B cell (primary cell): ENCODE results near the gene STXBP2. TPM values are rescaled to one million over a fixed set of nuclear protein-coding genes. Genes with fewer than 3 reads are reported as not detected.

Source experiments
- ATAC-seq: fragments of 200-7000 bp; cut with Tn5 transposase; one replicate; pipeline ENCODE4 v1.10.0; 2021; ENCODE audit warnings: low read depth, mild to moderate bottlenecking, moderate number of reproducible peaks, moderate library complexity
- CTCF ChIA-PET: fragments of 350-600 bp; sonication (Branson Sonifier 250); formaldehyde crosslinking; loops from one replicate; lab custom pipeline; 2021; ENCODE audit warnings: antibody characterized with exemption, inconsistent platforms; lab: Charles Lee
- POLR2A ChIA-PET: fragments of 350-600 bp; sonication (Branson Sonifier 250); formaldehyde crosslinking; loops from one replicate; lab custom pipeline; 2021; ENCODE audit warnings: antibody characterized with exemption; lab: Charles Lee
- DNase-seq: peaks from one replicate; pipeline ENCODE4 v3.0.0; 2013
- H2AFZ ChIP-seq: 2 replicates; pipeline ENCODE4 v1.6.1; 2012; ENCODE audit warnings: mild to moderate bottlenecking, low read depth, low read length; ENCODE audit not compliant: insufficient read depth, poor library complexity, severe bottlenecking
- H3K27ac ChIP-seq, 2 donors: 1 replicate in 1 of 2; 2 replicates in 1 of 2; pipeline ENCODE4 v1.5.1; 2012 to 2013; ENCODE audit warnings: low read length in 2 of 2, mild to moderate bottlenecking in 2 of 2, moderate library complexity in 1 of 2
- H3K27me3 ChIP-seq, 4 experiments: fragments of 200-600 bp in 1 of 4; sonication (generic) in 1 of 4; replicated peaks in 1 of 4; 1 replicate in 2 of 4; 2 replicates in 2 of 4; pipeline versions ENCODE4 v1.6.1 to v1.7.0; 2013 to 2016; ENCODE audit warnings: low read length in 3 of 4, mild to moderate bottlenecking in 2 of 4, mixed read lengths in 1 of 4, moderate library complexity in 1 of 4; ENCODE audit not compliant: insufficient read depth in 4 of 4, control insufficient read depth in 3 of 4; ENCODE audit errors: control extremely low read depth in 1 of 4
- H3K36me3 ChIP-seq, 2 experiments: replicated peaks in 1 of 2; 1 replicate in 1 of 2; 2 replicates in 1 of 2; pipeline versions ENCODE4 v1.6.1 to v1.7.1; 2013; ENCODE audit warnings: low read length in 1 of 2; ENCODE audit not compliant: insufficient read depth in 2 of 2, control insufficient read depth in 1 of 2; ENCODE audit errors: control extremely low read depth in 1 of 2, extremely low read depth in 1 of 2
- H3K4me1 ChIP-seq, 2 donors: fragments of 200-600 bp in 1 of 2; sonication (generic) in 1 of 2; 1 replicate in 1 of 2; 2 replicates in 1 of 2; pipeline versions ENCODE4 v1.5.1 to v1.6.1; 2013 to 2017; ENCODE audit warnings: low read length in 2 of 2; ENCODE audit not compliant: control insufficient read depth in 2 of 2, insufficient read depth in 2 of 2
- H3K4me2 ChIP-seq: replicated peaks from 2 replicates; pipeline ENCODE3; 2012; ENCODE audit warnings: mild to moderate bottlenecking, low read depth, low read length; ENCODE audit not compliant: poor library complexity, severe bottlenecking
- H3K4me3 ChIP-seq, 5 experiments: fragments of 200-600 bp in 1 of 5; sonication (generic) in 1 of 5; 1 replicate in 3 of 5; 2 replicates in 2 of 5; pipeline versions ENCODE4 v1.5.1 to v1.7.0; 2011 to 2016; ENCODE audit warnings: low read length in 4 of 5, mild to moderate bottlenecking in 4 of 5, low read depth in 2 of 5, control low read depth in 1 of 5, moderate library complexity in 1 of 5; ENCODE audit not compliant: insufficient read depth in 1 of 5; ENCODE audit errors: control extremely low read depth in 1 of 5, extremely low read depth in 1 of 5
- H3K79me2 ChIP-seq: fragments of 200-600 bp; sonication (generic); one replicate; pipeline ENCODE4 v1.6.0; 2016; ENCODE audit warnings: low read length; ENCODE audit not compliant: control insufficient read depth, insufficient read depth
- H3K9ac ChIP-seq: fragments of 200-600 bp; sonication (generic); 2 replicates; pipeline ENCODE4 v1.6.1; 2017; ENCODE audit warnings: mild to moderate bottlenecking, low read length, moderate library complexity
- H3K9me3 ChIP-seq, 3 donors: one replicate each; pipeline versions ENCODE4 v1.6.1 to v1.7.1; 2013; ENCODE audit warnings: low read length in 2 of 3; ENCODE audit not compliant: control insufficient read depth in 2 of 3, insufficient read depth in 1 of 3; ENCODE audit errors: control extremely low read depth in 1 of 3
- H4K20me1 ChIP-seq: 2 replicates; pipeline ENCODE4 v1.6.0; 2012; ENCODE audit warnings: mild to moderate bottlenecking, low read length; ENCODE audit not compliant: insufficient read depth, control insufficient read depth, poor library complexity, severe bottlenecking
- H3K27ac Mint-ChIP-seq: one replicate; pipeline ENCODE4 v1.8.0; 2021; ENCODE audit warnings: mixed read lengths
- H3K27me3 Mint-ChIP-seq: one replicate; pipeline ENCODE4 v1.8.0; 2021; ENCODE audit warnings: mixed read lengths
- H3K4me1 Mint-ChIP-seq: one replicate; pipeline ENCODE4 v1.8.0; 2021; ENCODE audit warnings: mixed read lengths
- H3K4me3 Mint-ChIP-seq: one replicate; pipeline ENCODE4 v1.8.0; 2021; ENCODE audit warnings: mixed read lengths
- H3K9me3 Mint-ChIP-seq: one replicate; pipeline ENCODE4 v1.8.0; 2022; ENCODE audit warnings: mixed read lengths; ENCODE audit not compliant: insufficient read depth
- EZH2 ChIP-seq: IDR thresholded peaks from 2 replicates; pipeline ENCODE4 v1.6.1; 2012; ENCODE audit warnings: borderline replicate concordance, low read depth, mild to moderate bottlenecking, moderate library complexity, low read length; ENCODE audit not compliant: insufficient read depth, poor library complexity, severe bottlenecking
- WGBS: methylation state at CpG from one replicate; pipeline ENCODE4 v1.1.5; 2013; ENCODE audit warnings: missing lambda C conversion rate; ENCODE audit not compliant: insufficient coverage; 5-methylcytosine and 5-hydroxymethylcytosine counted together
- intact Hi-C: fragments of 100-400 bp; cut with micrococcal nuclease; formaldehyde crosslinking; loops from one replicate; pipeline ENCODE4 v1.10.0; 2022
- polyA plus RNA-seq: library from polyadenylated mRNA; depleted of rRNA; stranded (reverse); fragments of >200 nt; gene quantifications from 2 replicates; pipeline ENCODE4 v1.2.3, GENCODE V29; 2012
- total RNA-seq, 2 donors: library from RNA; stranded (reverse); fragments of 120-200 nt in 1 of 2; gene quantifications; 1 replicate in 1 of 2; 2 replicates in 1 of 2; pipeline versions ENCODE4 v1.2.3 to v1.2.4, GENCODE V29; 2013 to 2022
- TF ChIP-seq, protein P1 (sequence below): fragments of 200-600 bp; IDR thresholded peaks from one replicate; pipeline ENCODE4 v1.8.0; 2022; ENCODE audit warnings: antibody characterized with exemption, mild to moderate bottlenecking

The STXBP2 gene
- total and polyA plus RNA-seq, 2 donors (not counting 1 experiment from before 2014, with no cell fraction given): 222 to 226 TPM

DNA sequence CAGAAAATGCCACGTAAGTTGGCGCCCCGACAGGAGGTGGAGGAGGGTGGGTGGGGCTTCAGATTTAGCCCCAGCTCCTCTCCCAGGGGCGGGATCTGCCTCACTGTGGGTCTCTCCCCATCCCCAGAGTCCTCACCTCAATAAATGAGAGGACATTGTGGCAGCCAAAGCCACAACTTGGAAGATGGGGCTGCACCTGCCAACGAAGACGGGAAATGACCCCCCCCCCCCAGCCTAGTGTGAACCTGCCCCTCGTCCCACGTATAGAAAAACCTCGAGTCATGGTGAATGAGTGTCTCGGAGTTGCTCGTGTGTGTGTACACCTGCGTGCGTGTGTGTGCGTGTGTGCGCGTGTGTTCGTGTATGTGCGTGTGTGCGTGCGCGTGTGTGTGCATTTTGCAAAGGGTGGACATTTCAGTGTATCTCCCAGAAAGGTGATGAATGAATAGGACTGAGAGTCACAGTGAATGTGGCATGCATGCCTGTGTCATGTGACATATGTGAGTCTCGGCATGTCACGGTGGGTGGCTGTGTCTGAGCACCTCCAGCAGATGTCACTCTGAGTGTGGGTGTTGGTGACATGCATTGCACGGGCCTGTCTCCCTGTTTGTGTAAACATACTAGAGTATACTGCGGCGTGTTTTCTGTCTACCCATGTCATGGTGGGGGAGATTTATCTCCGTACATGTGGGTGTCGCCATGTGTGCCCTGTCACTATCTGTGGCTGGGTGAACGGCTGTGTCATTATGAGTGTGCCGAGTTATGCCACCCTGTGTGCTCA is 42.3 kb downstream of the STXBP2 start:
- 37% methylated on average over 26 of the region's 30 CpGs for WGBS
- Mint-ChIP-seq H3K27me3 (peaks cover 17% of the 10 kb centered on the region), H3K9me3 (no peaks in the 10 kb centered on the region), H3K4me1 (peaks cover 58% of the 10 kb centered on the region), H3K4me3 (peak overlapping the region; percentile 87), H3K27ac (peak overlapping the region; percentile 80)
- ATAC-seq (peak; percentile 69), DNase-seq (peak; percentile 91)
- Histone ChIP-seq H3K27ac (no peak overlapping the region), H3K4me2 (peak overlapping the region; percentile 94), H3K9me3 (peaks cover 0 to 12% (median 0%) of the 10 kb centered on the region in 3 donors), H3K4me1 (peaks cover 39 to 49% of the 10 kb centered on the region in 2 donors), H4K20me1 (peaks cover 26% of the 10 kb centered on the region), H3K27me3 (peaks cover 0 to 23% (median 3%) of the 10 kb centered on the region in 4 experiments), H3K79me2 (peaks cover 32% of the 10 kb centered on the region), H3K36me3 (peaks cover 0 to 18% of the 10 kb centered on the region in 2 experiments), H2AFZ (no peak overlapping the region), H3K9ac (no peak overlapping the region), H3K4me3 (no peak overlapping the region)
- ChIA-PET CTCF (interaction anchor here (1.0 to 3.9 kb wide), 4 partner anchors 25 to 122 kb away, joined by 3 to 44 read pairs (median 5); no protein-coding TSS in a partner anchor), POLR2A (interaction anchor here (0.5 to 0.7 kb wide), 2 partner anchors 9 to 24 kb away, joined by 3 to 6 read pairs; no protein-coding TSS in a partner anchor)
- intact Hi-C loops: loop anchor here (1.0 to 5.0 kb wide), 6 partner anchors 27 to 582 kb away; partner anchors contain the start of gene SNAPC2
- TF ChIP-seq, protein P1, sequence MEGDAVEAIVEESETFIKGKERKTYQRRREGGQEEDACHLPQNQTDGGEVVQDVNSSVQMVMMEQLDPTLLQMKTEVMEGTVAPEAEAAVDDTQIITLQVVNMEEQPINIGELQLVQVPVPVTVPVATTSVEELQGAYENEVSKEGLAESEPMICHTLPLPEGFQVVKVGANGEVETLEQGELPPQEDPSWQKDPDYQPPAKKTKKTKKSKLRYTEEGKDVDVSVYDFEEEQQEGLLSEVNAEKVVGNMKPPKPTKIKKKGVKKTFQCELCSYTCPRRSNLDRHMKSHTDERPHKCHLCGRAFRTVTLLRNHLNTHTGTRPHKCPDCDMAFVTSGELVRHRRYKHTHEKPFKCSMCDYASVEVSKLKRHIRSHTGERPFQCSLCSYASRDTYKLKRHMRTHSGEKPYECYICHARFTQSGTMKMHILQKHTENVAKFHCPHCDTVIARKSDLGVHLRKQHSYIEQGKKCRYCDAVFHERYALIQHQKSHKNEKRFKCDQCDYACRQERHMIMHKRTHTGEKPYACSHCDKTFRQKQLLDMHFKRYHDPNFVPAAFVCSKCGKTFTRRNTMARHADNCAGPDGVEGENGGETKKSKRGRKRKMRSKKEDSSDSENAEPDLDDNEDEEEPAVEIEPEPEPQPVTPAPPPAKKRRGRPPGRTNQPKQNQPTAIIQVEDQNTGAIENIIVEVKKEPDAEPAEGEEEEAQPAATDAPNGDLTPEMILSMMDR: peak; percentile 73
- no peak for TF ChIP-seq EZH2
